Suprapubic skin (tissue), 4 donors: ENCODE data around the gene ACOX3. TPM values are rescaled to one million over a fixed set of nuclear protein-coding genes. Genes with fewer than 3 reads are reported as not detected.
A peak's percentile ranks its signal among the peaks of the same experiment; 100 is the strongest.

Source experiments
- DNase-seq, 2 donors: peaks; one replicate each; pipeline ENCODE4 v3.0.0-alpha.2; 2019; ENCODE audit warnings: low spot score in 2 of 2
- H3K27ac ChIP-seq: fragments of 200-600 bp; sonication (generic); one replicate; pipeline ENCODE4 v1.5.1; 2019
- H3K27me3 ChIP-seq: fragments of 200-600 bp; sonication (generic); one replicate; pipeline ENCODE4 v1.5.1; 2019
- H3K36me3 ChIP-seq: fragments of 200-600 bp; sonication (generic); one replicate; pipeline ENCODE4 v1.5.1; 2019
- H3K4me1 ChIP-seq: fragments of 200-600 bp; sonication (generic); one replicate; pipeline ENCODE4 v1.5.1; 2019
- H3K4me3 ChIP-seq: fragments of 200-600 bp; sonication (generic); one replicate; pipeline ENCODE4 v1.5.1; 2019; ENCODE audit warnings: mild to moderate bottlenecking
- H3K9me3 ChIP-seq: fragments of 200-600 bp; sonication (generic); one replicate; pipeline ENCODE4 v1.5.1; 2019
- CTCF ChIP-seq, 2 donors: fragments of 200-600 bp in 1 of 2; fragments of 450-650 bp in 1 of 2; sonication (generic) in 1 of 2; IDR thresholded peaks; one replicate each; pipeline ENCODE4 v1.5.1; 2016 to 2019; ENCODE audit warnings: antibody characterized with exemption in 2 of 2, mild to moderate bottlenecking in 1 of 2, moderate library complexity in 1 of 2
- EP300 ChIP-seq: sonication (generic); formaldehyde crosslinking; IDR thresholded peaks from one replicate; pipeline ENCODE4 v1.6.1; 2017; ENCODE audit warnings: antibody characterized with exemption
- POLR2A ChIP-seq, 2 donors: fragments of 450-650 bp; IDR thresholded peaks; one replicate each; pipeline ENCODE4 v1.6.1; 2017; ENCODE audit warnings: antibody characterized with exemption in 2 of 2, mild to moderate bottlenecking in 2 of 2, moderate library complexity in 2 of 2
- POLR2AphosphoS5 ChIP-seq, 3 donors: sonication (generic); formaldehyde crosslinking; IDR thresholded peaks; one replicate each; pipeline ENCODE4 v1.6.1; 2017; ENCODE audit warnings: antibody characterized with exemption in 3 of 3
- WGBS: methylation state at CpG from one replicate; pipeline ENCODE4 v1.1.5; 2018; 5-methylcytosine and 5-hydroxymethylcytosine counted together
- total RNA-seq, 4 donors: library from RNA; depleted of rRNA; stranded (reverse); fragments of >200 nt; gene quantifications; one replicate each; pipeline ENCODE4 v1.1.0, GENCODE V29; 2016

ACOX3 gene
- total RNA-seq, 4 donors from 2014 or later, result 33.9 to 73.5 (median 54.3) TPM

- no peak overlapping the region for H3K27ac ChIP-seq
- H3K9me3 ChIP-seq, result no peaks in the 10 kb centered on the region
- DNase-seq, result no peak
- 91% methylated on average over 18 of the region's 28 CpGs for WGBS
- no peaks in the 10 kb centered on the region for H3K27me3 ChIP-seq
- H3K4me1 ChIP-seq, result no peaks in the 10 kb centered on the region
- H3K4me3 ChIP-seq, result no peak overlapping the region
- H3K36me3 ChIP-seq, result peaks cover 50% of the 10 kb centered on the region
- TF ChIP-seq CTCF (IDR thresholded peaks at IDR 0.05), result no peak
- no peak for TF ChIP-seq POLR2A (IDR thresholded peaks at IDR 0.05)
- no peak for TF ChIP-seq POLR2AphosphoS5 (IDR thresholded peaks at IDR 0.05)
- TF ChIP-seq EP300, result no peak
These were observed 58.5 kb downstream of the ACOX3 start for GRCh38 chr4:8381814-8382581.

GRCh38 chr4:8380511-8381415 lies 59.8 kb downstream of the ACOX3 start:
- peaks cover 41% of the 10 kb centered on the region for H3K36me3 ChIP-seq

GRCh38 chr4:8379771-8380170 lies 60.8 kb downstream of the ACOX3 start:
- H3K4me1 ChIP-seq, result no peaks in the 10 kb centered on the region
- no peaks in the 10 kb centered on the region for H3K9me3 ChIP-seq
- H3K27ac ChIP-seq, result no peak overlapping the region
- peaks cover 43% of the 10 kb centered on the region for H3K36me3 ChIP-seq
- no peak overlapping the region for H3K4me3 ChIP-seq
- 98% methylated on average over 5 of the region's 6 CpGs for WGBS
- TF ChIP-seq CTCF (IDR thresholded peaks at IDR 0.05), result no peak
- TF ChIP-seq POLR2A (IDR thresholded peaks at IDR 0.05), result no peak
- TF ChIP-seq POLR2AphosphoS5 (IDR thresholded peaks at IDR 0.05), result no peak
- TF ChIP-seq EP300, result no peak
- DNase-seq, result no peak
- no peaks in the 10 kb centered on the region for H3K27me3 ChIP-seq

More at GRCh38 chr4:8380511-8381415, 59.8 kb downstream of the ACOX3 start:
- DNase-seq, result no peak
- no peaks in the 10 kb centered on the region for H3K4me1 ChIP-seq
- TF ChIP-seq POLR2AphosphoS5 (IDR thresholded peaks at IDR 0.05) (no peak), CTCF (IDR thresholded peaks at IDR 0.05) (no peak), POLR2A (IDR thresholded peaks at IDR 0.05) (no peak), EP300 (no peak)
- WGBS, result 94% methylated on average over 20 of the region's 22 CpGs
- H3K4me3 ChIP-seq, result no peak overlapping the region
- H3K27me3 ChIP-seq, result no peaks in the 10 kb centered on the region
- no peak overlapping the region for H3K27ac ChIP-seq
- H3K9me3 ChIP-seq, result no peaks in the 10 kb centered on the region

- H3K36me3 ChIP-seq, result peaks cover 48% of the 10 kb centered on the region
- H3K9me3 ChIP-seq, result no peaks in the 10 kb centered on the region
- TF ChIP-seq CTCF (IDR thresholded peaks at IDR 0.05), result no peak
- no peak for TF ChIP-seq POLR2A (IDR thresholded peaks at IDR 0.05)
- TF ChIP-seq EP300, result no peak
These were observed 61.2 kb downstream of the ACOX3 start for GRCh38 chr4:8379281-8379680.

GRCh38 chr4:8378776-8379175 lies 61.7 kb downstream of the ACOX3 start:
- WGBS, result 86% methylated on average over 9 of the region's 9 CpGs
- DNase-seq, result no peak
- Histone ChIP-seq H3K27ac (no peak overlapping the region), H3K27me3 (no peaks in the 10 kb centered on the region), H3K4me3 (no peak overlapping the region), H3K9me3 (no peaks in the 10 kb centered on the region), H3K36me3 (peaks cover 53% of the 10 kb centered on the region), H3K4me1 (no peaks in the 10 kb centered on the region)
- TF ChIP-seq EP300 (no peak), CTCF (IDR thresholded peaks at IDR 0.05) (no peak), POLR2AphosphoS5 (IDR thresholded peaks at IDR 0.05) (no peak)

More at GRCh38 chr4:8379281-8379680, 61.2 kb downstream of the ACOX3 start:
- Histone ChIP-seq H3K4me1 (no peaks in the 10 kb centered on the region), H3K27ac (no peak overlapping the region), H3K27me3 (no peaks in the 10 kb centered on the region), H3K4me3 (no peak overlapping the region)
- DNase-seq, result peak in 1 of 2 donors; percentile 50
- 91% methylated on average over 8 of the region's 12 CpGs for WGBS
